ENCODE measurements around the gene RBL1. TPM values are rescaled to one million over a fixed set of nuclear protein-coding genes. Genes with fewer than 3 reads are reported as not detected.

RBL1 gene
- total RNA-seq, result 8.8 to 13.6 TPM (median 9.0 TPM) in 3 replicates

DNA sequence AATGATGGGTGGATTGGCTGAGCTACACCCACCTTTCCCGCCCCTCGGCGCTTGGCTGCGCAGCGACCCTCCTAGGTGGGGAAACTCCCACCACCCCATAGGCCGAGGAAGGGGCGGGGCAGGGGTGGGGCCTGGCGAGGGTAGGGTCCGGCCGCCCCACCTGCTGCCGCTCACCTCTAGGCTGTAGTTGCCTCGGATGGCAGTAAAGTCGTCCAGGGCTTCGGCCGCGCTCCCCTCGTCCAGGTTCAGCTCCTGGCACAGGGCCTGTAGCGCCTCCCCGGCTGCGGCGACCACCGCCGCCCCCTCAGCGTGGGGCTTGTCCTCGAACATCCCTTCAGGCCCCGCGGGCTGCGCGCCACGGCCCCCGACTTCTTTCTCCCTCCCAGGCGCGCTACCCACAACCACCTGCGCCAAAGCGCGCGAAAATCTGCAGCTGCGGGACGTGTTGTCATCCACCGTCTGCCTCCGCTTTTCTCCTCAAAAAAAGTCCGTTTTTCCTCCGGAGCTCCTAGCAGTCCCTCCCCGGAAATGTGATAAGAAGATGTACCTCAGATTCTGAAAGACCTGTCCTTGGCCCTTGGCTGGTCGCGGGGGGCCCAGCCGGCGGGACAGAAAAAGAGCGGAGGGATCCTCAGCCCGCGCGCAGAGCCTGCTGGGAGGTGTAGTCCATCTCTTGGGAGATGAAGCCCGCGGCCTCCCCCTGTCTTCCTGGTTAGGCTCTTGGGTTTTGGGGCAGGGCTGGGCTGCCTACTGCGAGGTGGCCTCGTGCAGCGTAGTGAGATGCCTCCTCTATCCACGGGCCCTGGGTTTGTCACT is at the start of gene RBL1:
Gene RBL1 (minus strand): TSS at position 399 of the 816 bp plus-strand sequence. CDS start 69 bp downstream, at position 330.
- no peak for TF ChIP-seq CTCF (IDR thresholded peaks at IDR 0.05; ENCODE audit: unreplicated experiment)
- Mint-ChIP-seq H3K4me1 (peaks cover 11% of the 10 kb centered on the region), H3K27me3 (ENCODE audit: low read depth) (no peaks in the 10 kb centered on the region), H3K9me3 (no peaks in the 10 kb centered on the region), H3K27ac (peak within 1 kb of the TSS; percentile 99), H3K4me3 (peak within 1 kb of the TSS; percentile 100), H3K36me3 (no peaks in the 10 kb centered on the region)
- peak; percentile 64 to 80 for DNase-seq (ENCODE audit: low spot score in 2 of 2, unreplicated experiment in 2 of 2)

DNA sequence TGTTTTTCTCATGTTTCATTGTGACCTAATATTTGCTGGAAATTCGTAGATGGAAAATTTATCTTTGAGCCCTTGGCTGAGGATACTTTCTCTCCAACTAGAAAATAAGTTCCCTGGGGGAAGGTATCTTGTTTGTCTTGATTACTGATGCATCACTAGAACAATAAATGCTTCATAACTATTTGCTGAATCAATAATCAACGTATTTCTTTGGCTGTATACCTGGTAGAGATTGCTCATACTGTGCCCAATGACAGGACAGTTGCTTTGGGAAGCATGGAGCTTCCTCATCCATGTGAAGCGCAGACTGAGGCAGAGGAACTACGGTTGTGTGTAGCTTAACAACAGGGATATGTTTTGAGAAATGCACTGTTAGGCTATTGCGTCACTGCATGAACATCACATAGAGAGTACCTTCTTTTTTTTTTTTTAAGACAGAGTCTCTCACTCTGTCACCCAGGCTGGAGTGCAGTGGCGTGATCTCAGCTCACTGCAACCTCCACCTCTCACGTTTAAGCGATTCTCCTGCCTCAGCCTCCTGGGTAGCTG is 49.1 kb upstream of the RBL1 start:
- DNase-seq (ENCODE audit: low spot score in 2 of 2, unreplicated experiment in 2 of 2), result no peak
- no peaks in the 10 kb centered on the region for H3K9me3 Mint-ChIP-seq
- no peaks in the 10 kb centered on the region for H3K4me1 Mint-ChIP-seq
- no peak for TF ChIP-seq CTCF (IDR thresholded peaks at IDR 0.05; ENCODE audit: unreplicated experiment)
- peaks cover 6% of the 10 kb centered on the region for H3K36me3 Mint-ChIP-seq
- H3K27ac Mint-ChIP-seq, result no peak overlapping the region
- no peak overlapping the region for H3K4me3 Mint-ChIP-seq
- H3K27me3 Mint-ChIP-seq (ENCODE audit: low read depth), result no peaks in the 10 kb centered on the region

DNA sequence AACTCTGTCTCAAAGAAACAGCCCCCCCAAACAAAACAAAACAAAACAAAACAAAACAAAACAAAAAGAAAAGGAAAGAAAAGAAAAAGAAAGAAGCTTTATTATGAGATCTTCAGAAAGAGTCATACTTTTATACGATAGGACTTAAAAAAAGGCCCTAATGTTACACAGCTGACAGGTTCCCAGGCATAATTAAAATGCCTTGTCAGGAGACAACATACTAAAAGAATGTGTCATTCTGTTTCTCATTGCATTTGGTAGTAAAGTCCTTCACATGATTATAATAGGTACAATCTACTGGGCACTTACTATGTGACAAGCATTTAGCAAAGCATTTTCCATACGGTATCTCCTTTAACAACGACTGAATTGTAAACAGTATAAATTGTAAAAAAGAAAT is 46.9 kb upstream of the RBL1 start:
- no peak for DNase-seq (ENCODE audit: low spot score in 2 of 2, unreplicated experiment in 2 of 2)
- Mint-ChIP-seq H3K36me3 (peaks cover 6% of the 10 kb centered on the region), H3K27me3 (ENCODE audit: low read depth) (no peaks in the 10 kb centered on the region), H3K4me1 (no peaks in the 10 kb centered on the region), H3K4me3 (no peak overlapping the region), H3K9me3 (no peaks in the 10 kb centered on the region), H3K27ac (no peak overlapping the region)
- no peak for TF ChIP-seq CTCF (IDR thresholded peaks at IDR 0.05; ENCODE audit: unreplicated experiment)

DNA sequence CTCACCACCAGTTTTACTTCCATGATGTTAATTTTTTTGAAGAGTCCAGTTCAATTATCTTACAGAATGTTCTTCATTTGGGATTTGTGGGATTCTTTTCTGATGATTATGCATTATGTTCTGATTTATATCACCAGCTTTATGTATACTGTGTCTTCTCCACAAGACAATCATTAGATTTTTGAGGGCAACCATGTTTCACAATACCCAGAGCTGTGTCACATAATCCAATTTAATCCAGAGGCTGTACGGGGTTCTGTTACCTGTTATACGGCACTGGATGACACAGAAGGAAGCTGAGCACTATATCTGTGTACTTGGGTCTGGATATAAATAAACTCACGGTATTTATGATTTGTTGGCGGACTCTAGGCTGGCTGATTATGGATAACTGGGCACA is 41.8 kb upstream of the RBL1 start:
- no peaks in the 10 kb centered on the region for H3K9me3 Mint-ChIP-seq

GRCh38 chr20:37133952-37134351 is 38.2 kb upstream of the RBL1 start:
- H3K36me3 Mint-ChIP-seq, result no peaks in the 10 kb centered on the region
- H3K27ac Mint-ChIP-seq, result no peak overlapping the region
- H3K27me3 Mint-ChIP-seq (ENCODE audit: low read depth), result no peaks in the 10 kb centered on the region
- H3K4me3 Mint-ChIP-seq, result no peak overlapping the region
- H3K4me1 Mint-ChIP-seq, result no peaks in the 10 kb centered on the region
- no peak for TF ChIP-seq CTCF (IDR thresholded peaks at IDR 0.05; ENCODE audit: unreplicated experiment)
- no peaks in the 10 kb centered on the region for H3K9me3 Mint-ChIP-seq
- no peak for DNase-seq (ENCODE audit: low spot score in 2 of 2, unreplicated experiment in 2 of 2)

More for the DNA sequence above, 41.8 kb upstream of the RBL1 start:
- no peak overlapping the region for H3K27ac Mint-ChIP-seq
- DNase-seq (ENCODE audit: low spot score in 2 of 2, unreplicated experiment in 2 of 2), result no peak
- no peak for TF ChIP-seq CTCF (IDR thresholded peaks at IDR 0.05; ENCODE audit: unreplicated experiment)
- no peaks in the 10 kb centered on the region for H3K27me3 Mint-ChIP-seq (ENCODE audit: low read depth)
- H3K4me1 Mint-ChIP-seq, result no peaks in the 10 kb centered on the region
- peaks cover 3% of the 10 kb centered on the region for H3K36me3 Mint-ChIP-seq
- H3K4me3 Mint-ChIP-seq, result no peak overlapping the region
